Epithelial cell of proximal tubule (primary cell): Measurements from ENCODE around the gene GATA3. TPM values are rescaled to one million over a fixed set of nuclear protein-coding genes. Genes with fewer than 3 reads are reported as not detected.

ENCODE experiments used
- DNase-seq: peaks from one replicate; pipeline ENCODE4 v3.0.0-alpha.2; 2011; ENCODE audit warnings: low read depth
- H3K4me3 ChIP-seq: 2 replicates; pipeline ENCODE4 v1.5.1; 2011; ENCODE audit warnings: low read depth, mild to moderate bottlenecking, low read length
- total RNA-seq: library from RNA; depleted of rRNA; stranded (reverse); fragments of >200 nt; gene quantifications from 2 replicates; pipeline ENCODE4 v1.2.3, GENCODE V29; 2015
- TF ChIP-seq, protein P1 (sequence below): conservative IDR thresholded peaks from 2 replicates; pipeline ENCODE4 v1.5.1; 2012; ENCODE audit warnings: low read depth, mild to moderate bottlenecking, low read length

GATA3 gene
- total RNA-seq, 1 donor from 2014 or later: 3.2 TPM

GRCh38 chr10:8049045-8049864, 5.2 kb upstream of the GATA3 start:
- H3K4me3 ChIP-seq: no peak overlapping the region
- DNase-seq: no peak
- TF ChIP-seq, protein P1, sequence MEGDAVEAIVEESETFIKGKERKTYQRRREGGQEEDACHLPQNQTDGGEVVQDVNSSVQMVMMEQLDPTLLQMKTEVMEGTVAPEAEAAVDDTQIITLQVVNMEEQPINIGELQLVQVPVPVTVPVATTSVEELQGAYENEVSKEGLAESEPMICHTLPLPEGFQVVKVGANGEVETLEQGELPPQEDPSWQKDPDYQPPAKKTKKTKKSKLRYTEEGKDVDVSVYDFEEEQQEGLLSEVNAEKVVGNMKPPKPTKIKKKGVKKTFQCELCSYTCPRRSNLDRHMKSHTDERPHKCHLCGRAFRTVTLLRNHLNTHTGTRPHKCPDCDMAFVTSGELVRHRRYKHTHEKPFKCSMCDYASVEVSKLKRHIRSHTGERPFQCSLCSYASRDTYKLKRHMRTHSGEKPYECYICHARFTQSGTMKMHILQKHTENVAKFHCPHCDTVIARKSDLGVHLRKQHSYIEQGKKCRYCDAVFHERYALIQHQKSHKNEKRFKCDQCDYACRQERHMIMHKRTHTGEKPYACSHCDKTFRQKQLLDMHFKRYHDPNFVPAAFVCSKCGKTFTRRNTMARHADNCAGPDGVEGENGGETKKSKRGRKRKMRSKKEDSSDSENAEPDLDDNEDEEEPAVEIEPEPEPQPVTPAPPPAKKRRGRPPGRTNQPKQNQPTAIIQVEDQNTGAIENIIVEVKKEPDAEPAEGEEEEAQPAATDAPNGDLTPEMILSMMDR: no peak

GRCh38 chr10:8049865-8050555, 4.5 kb upstream of the GATA3 start:
- H3K4me3 ChIP-seq: peak overlapping the region; percentile 16
- no peak for DNase-seq
- TF ChIP-seq, protein P1: no peak

DNA sequence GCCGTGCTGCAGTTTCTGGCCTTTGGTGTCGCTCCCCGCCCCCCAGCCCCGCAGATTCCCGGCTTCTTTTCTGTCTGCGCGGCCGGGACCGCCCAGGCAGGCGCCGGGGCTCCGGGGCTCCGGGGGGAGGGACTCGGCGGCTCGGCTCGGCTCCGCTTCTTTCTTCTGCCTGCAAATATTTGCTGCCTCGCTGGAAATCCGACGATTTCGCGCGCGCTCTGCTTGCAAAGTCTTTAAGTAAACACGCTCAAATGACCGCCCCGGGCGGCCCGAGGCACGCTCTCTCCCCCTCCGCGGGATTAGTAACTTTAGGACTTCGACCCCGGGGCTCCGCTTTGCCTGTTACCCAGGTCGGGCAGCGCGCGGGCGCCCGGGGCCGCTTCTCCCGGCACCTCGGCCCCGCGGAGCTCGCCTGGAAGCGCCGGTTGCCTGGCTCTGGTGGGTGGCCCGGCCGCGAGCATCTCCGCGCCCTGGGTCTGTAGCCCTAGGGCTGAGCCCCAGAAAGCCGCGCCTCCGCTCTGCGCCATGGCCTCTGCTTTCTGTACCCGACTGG, 3.9 kb upstream of the GATA3 start:
- DNase-seq: no peak
- TF ChIP-seq, protein P1: no peak
- H3K4me3 ChIP-seq: peak overlapping the region; percentile 16

GRCh38 chr10:8051109-8051821, 3.2 kb upstream of the GATA3 start:
- H3K4me3 ChIP-seq: no peak overlapping the region
- TF ChIP-seq, protein P1: no peak
- no peak for DNase-seq

DNA sequence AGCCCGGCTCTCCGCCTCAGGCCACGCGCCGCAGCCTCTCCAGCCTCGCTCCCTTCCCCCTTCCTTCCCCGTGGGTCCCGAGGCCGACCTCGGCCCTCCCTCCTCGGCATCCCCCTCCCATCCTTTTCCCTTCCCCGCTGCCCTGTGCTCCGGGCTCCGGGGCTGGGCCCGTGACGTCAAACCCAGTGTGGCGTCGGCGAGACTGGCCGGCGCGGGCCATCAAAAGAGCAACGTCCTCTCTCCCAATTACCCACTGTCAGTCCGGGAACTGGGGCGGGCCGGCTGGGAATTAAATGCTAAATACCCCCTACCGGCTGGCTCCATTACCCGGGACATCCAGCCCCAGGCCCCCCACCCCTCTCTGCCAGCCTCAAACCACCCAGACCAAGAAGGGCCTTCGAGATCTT, 2.6 kb upstream of the GATA3 start:
- TF ChIP-seq, protein P1: no peak
- DNase-seq: no peak
- no peak overlapping the region for H3K4me3 ChIP-seq

GRCh38 chr10:8052341-8052955, 2.0 kb upstream of the GATA3 start:
- no peak for DNase-seq
- TF ChIP-seq, protein P1: no peak
- no peak overlapping the region for H3K4me3 ChIP-seq
